ENCODE results near the gene EHD4.

The EHD4 gene

DNA sequence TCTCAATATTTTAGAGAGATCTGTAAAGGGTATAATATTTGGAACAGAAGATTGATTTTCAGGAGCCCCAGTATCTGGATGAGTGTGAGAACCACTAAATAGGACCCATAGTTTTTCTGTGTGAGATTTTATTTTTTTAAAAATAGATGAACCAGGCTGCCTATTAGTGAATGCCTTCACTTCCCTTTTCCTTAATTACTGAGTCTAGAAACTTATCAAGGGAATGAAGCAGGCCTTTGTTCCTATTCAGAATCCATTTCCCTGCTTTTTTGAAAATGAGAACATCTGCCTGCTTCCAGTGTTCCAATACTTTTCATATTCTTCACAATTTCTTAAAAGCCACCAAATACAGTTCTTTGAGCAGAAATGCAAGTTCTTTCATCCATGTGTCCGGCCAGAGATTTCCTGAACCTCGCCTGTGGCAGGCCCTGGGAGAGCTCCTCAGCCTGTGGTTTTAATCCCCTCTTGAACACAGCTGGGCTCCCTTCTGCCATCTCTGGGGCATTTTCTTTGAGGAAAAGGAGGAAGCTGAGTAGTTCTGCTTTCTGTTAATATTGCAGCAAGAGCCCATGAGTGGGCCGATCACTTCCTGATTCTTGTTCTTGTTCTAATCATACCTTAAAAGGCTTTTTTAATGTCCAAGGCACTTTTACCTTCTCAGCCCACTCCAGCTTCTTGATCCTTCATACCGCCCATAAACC lies 4.7 kb downstream of the EHD4 start:
- Histone ChIP-seq H3K79me2 (ENCODE audit: insufficient read depth, low read depth) (peaks cover 28% of the 10 kb centered on the region; the same call in 1 of the 2 replicates), H4K20me1 (ENCODE audit: insufficient read depth) (no peaks in the 10 kb centered on the region), H3K27ac (no peak overlapping the region), H2AFZ (ENCODE audit: low read depth) (no peak overlapping the region), H3K9ac (no peak overlapping the region), H3K4me2 (no peak overlapping the region), H3K4me3 (IDR thresholded peaks at IDR 0.05; ENCODE audit: insufficient read depth, low read depth, low read length) (no peak overlapping the region), H3K36me3 (ENCODE audit: insufficient read depth) (no peaks in the 10 kb centered on the region), H3K4me1 (ENCODE audit: low read depth, poor library complexity, severe bottlenecking) (peaks cover 29% of the 10 kb centered on the region), H3K27me3 (ENCODE audit: insufficient read depth, low read depth) (no peaks in the 10 kb centered on the region)
- TF ChIP-seq, protein P1, sequence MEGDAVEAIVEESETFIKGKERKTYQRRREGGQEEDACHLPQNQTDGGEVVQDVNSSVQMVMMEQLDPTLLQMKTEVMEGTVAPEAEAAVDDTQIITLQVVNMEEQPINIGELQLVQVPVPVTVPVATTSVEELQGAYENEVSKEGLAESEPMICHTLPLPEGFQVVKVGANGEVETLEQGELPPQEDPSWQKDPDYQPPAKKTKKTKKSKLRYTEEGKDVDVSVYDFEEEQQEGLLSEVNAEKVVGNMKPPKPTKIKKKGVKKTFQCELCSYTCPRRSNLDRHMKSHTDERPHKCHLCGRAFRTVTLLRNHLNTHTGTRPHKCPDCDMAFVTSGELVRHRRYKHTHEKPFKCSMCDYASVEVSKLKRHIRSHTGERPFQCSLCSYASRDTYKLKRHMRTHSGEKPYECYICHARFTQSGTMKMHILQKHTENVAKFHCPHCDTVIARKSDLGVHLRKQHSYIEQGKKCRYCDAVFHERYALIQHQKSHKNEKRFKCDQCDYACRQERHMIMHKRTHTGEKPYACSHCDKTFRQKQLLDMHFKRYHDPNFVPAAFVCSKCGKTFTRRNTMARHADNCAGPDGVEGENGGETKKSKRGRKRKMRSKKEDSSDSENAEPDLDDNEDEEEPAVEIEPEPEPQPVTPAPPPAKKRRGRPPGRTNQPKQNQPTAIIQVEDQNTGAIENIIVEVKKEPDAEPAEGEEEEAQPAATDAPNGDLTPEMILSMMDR (conservative IDR thresholded peaks at IDR 0.05; ENCODE audit: low read depth, low read length): no peak

DNA sequence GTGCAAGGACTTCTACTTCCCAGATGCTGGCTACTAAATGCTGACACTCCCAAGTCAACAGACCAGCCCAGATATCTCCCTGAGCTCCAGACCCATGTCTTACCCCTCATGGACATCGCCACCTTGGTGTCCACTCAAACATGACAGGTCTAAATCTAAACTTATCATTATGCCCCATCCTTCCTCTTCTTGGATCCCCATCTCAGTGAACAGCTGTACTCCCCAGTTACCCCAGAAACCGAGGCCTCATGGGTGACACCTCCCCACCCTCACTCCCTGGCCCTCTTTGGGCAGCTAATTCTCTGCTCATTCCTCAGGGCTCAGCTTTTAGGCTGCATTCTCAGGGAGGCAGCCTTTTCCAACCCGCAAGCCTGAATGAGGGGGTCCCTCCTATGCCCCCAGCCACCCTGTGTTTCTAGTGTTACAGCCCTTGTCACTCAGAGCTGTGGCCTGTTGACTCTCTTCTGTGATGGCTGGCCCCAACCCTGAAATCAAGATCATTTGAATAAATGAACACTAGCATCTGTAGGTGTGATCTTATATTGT lies 5.4 kb downstream of the EHD4 start:
- Histone ChIP-seq H3K27ac (no peak overlapping the region), H4K20me1 (ENCODE audit: insufficient read depth) (no peaks in the 10 kb centered on the region), H3K4me2 (no peak overlapping the region)

DNA sequence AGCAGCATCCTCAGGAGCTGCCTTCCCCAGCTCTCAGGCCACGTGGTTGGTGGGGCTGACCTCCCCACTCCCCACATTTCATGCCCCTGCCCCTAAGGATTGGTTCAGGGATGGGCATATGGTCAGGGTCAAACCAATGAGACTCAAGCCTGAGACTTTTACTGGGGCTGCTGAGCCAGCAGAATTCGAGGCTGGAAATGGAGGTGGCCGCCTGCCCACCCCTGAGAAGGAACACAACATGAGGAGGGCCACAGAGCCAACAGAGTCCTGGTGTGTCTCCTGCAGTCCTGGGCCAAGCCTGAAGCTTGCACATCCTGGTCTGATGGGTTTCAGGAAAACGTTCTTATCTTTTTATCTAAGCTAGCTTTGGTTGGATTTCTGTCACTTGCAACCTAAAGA lies 5.9 kb downstream of the EHD4 start:
- TF ChIP-seq, protein P1 (conservative IDR thresholded peaks at IDR 0.05; ENCODE audit: low read depth, low read length): no peak
- Histone ChIP-seq H3K4me2 (no peak overlapping the region), H3K27ac (no peak overlapping the region), H3K36me3 (ENCODE audit: insufficient read depth) (no peaks in the 10 kb centered on the region), H2AFZ (ENCODE audit: low read depth) (no peak overlapping the region), H3K9ac (no peak overlapping the region), H4K20me1 (ENCODE audit: insufficient read depth) (no peaks in the 10 kb centered on the region), H3K79me2 (ENCODE audit: insufficient read depth, low read depth) (peaks cover 28% of the 10 kb centered on the region; the same call in 1 of the 2 replicates), H3K4me1 (ENCODE audit: low read depth, poor library complexity, severe bottlenecking) (peaks cover 29% of the 10 kb centered on the region), H3K4me3 (IDR thresholded peaks at IDR 0.05; ENCODE audit: insufficient read depth, low read depth, low read length) (no peak overlapping the region), H3K27me3 (ENCODE audit: insufficient read depth, low read depth) (no peaks in the 10 kb centered on the region)

More for the DNA sequence above, 5.4 kb downstream of the EHD4 start:
- Histone ChIP-seq H3K9ac (no peak overlapping the region), H3K27me3 (ENCODE audit: insufficient read depth, low read depth) (no peaks in the 10 kb centered on the region), H2AFZ (ENCODE audit: low read depth) (no peak overlapping the region), H3K36me3 (ENCODE audit: insufficient read depth) (no peaks in the 10 kb centered on the region), H3K4me1 (ENCODE audit: low read depth, poor library complexity, severe bottlenecking) (peaks cover 29% of the 10 kb centered on the region), H3K79me2 (ENCODE audit: insufficient read depth, low read depth) (peaks cover 28% of the 10 kb centered on the region; the same call in 1 of the 2 replicates), H3K4me3 (IDR thresholded peaks at IDR 0.05; ENCODE audit: insufficient read depth, low read depth, low read length) (no peak overlapping the region)
- TF ChIP-seq, protein P1 (conservative IDR thresholded peaks at IDR 0.05; ENCODE audit: low read depth, low read length): no peak

DNA sequence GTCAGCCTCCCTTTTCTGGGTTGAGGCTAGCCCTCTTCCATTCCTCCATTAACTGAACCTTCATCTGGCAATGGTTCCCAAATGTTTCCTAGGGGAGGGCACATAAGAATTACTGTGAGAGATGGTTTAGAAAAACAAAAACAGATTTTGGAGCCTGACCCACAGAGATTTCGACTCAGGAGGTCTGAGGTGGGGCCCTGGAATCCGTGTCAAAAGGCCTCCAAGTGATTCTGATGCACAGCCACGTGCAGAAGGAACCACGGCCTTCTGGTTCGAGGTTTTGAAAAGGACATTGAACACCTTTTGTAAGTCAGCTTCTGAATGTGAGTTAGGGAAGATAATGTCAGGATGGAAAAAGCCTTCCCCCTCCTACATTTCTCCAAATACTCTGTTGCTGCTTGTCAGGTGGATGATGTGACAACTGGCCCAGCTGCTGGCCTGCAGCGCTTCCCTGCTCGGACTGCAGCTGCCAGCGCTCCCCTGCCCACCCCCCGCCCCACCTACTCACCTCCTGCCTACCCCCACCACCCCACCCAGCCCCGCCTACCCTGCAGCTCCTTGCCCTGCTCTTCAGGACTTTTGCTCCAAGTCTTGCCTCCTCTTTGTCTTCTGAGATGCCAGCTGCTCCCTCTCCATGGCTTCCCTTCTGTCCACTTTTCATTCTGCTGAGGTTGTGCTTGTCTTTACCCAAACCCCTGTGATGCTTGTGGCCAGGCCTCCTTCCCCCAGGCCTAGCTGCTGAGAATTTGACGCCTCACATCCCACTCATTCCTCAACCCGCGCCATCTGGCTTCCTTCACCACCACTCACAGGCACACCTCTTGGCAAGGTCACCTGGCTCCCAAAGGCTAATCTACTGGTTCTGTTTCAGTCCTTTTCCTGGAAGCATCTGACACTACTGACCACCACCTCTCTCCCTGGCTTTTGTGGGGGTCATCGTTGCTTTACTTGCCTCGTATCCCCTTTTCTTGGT lies 6.6 kb downstream of the EHD4 start:
- H3K79me2 ChIP-seq (ENCODE audit: insufficient read depth, low read depth): peaks cover 26% of the 10 kb centered on the region; the same call in 1 of the 2 replicates
- no peak overlapping the region for H2AFZ ChIP-seq (ENCODE audit: low read depth)
- H3K4me3 ChIP-seq (IDR thresholded peaks at IDR 0.05; ENCODE audit: insufficient read depth, low read depth, low read length): no peak overlapping the region
- H3K27me3 ChIP-seq (ENCODE audit: insufficient read depth, low read depth): no peaks in the 10 kb centered on the region
- H4K20me1 ChIP-seq (ENCODE audit: insufficient read depth): no peaks in the 10 kb centered on the region
- TF ChIP-seq, protein P1 (conservative IDR thresholded peaks at IDR 0.05; ENCODE audit: low read depth, low read length): no peak
- no peak overlapping the region for H3K9ac ChIP-seq
- H3K4me1 ChIP-seq (ENCODE audit: low read depth, poor library complexity, severe bottlenecking): peaks cover 23% of the 10 kb centered on the region
- H3K36me3 ChIP-seq (ENCODE audit: insufficient read depth): no peaks in the 10 kb centered on the region
- no peak overlapping the region for H3K4me2 ChIP-seq
- no peak overlapping the region for H3K27ac ChIP-seq

All from KMS-11 (cell line).